H1 (cell line): ENCODE data around the gene DENND4A. TPM values are rescaled to one million over a fixed set of nuclear protein-coding genes. Genes with fewer than 3 reads are reported as not detected.
A peak's percentile ranks its signal among the peaks of the same experiment; 100 is the strongest.

Experiments
- CTCF ChIA-PET: fragments of 300-600 bp; sonication (Branson Sonifier 250); formaldehyde crosslinking; loops from one replicate; lab custom pipeline; 2021; ENCODE audit not compliant: partially characterized antibody; lab: Charles Lee
- POLR2A ChIA-PET: fragments of 300-600 bp; sonication (Branson Sonifier 250); formaldehyde crosslinking; loops from one replicate; lab custom pipeline; 2021; ENCODE audit warnings: inconsistent platforms; ENCODE audit not compliant: partially characterized antibody; lab: Charles Lee
- DNase-seq, 2 experiments: peaks; one replicate each; pipeline versions ENCODE4 v3.0.0 to v3.0.0-alpha.2; 2010 to 2022; ENCODE audit warnings: low spot score in 2 of 2, low read depth in 1 of 2, mixed read lengths in 1 of 2
- FAIRE-seq: peaks from 2 replicates; lab custom pipeline; 2011; peaks lifted over from hg19 to GRCh38; lab: Jason Lieb, UNC
- H2AFZ ChIP-seq: 2 replicates; pipeline ENCODE4 v1.8.1; 2012; ENCODE audit warnings: low read length, inconsistent platforms
- H2AK5ac ChIP-seq: 2 replicates; pipeline ENCODE4 v1.6.1; 2013; ENCODE audit warnings: low read depth, low read length
- H2BK120ac ChIP-seq: replicated peaks from 2 replicates; pipeline ENCODE3; 2013; ENCODE audit warnings: low read depth, low read length, inconsistent platforms
- H2BK12ac ChIP-seq: 2 replicates; pipeline ENCODE4 v1.6.1; 2013; ENCODE audit warnings: low read depth, low read length
- H2BK15ac ChIP-seq: 2 replicates; pipeline ENCODE4 v1.6.1; 2013; ENCODE audit warnings: low read length
- H2BK20ac ChIP-seq: 2 replicates; pipeline ENCODE4 v1.6.1; 2013; ENCODE audit warnings: low read length
- H2BK5ac ChIP-seq: 2 replicates; pipeline ENCODE4 v1.6.1; 2013; ENCODE audit warnings: low read depth, low read length
- H3K14ac ChIP-seq: 2 replicates; pipeline ENCODE4 v1.6.1; 2013; ENCODE audit warnings: inconsistent platforms; ENCODE audit not compliant: insufficient read length
- H3K18ac ChIP-seq: 2 replicates; pipeline ENCODE4 v1.6.1; 2013; ENCODE audit warnings: low read length; ENCODE audit errors: extremely low read depth
- H3K23ac ChIP-seq: 2 replicates; pipeline ENCODE4 v1.6.1; 2013; ENCODE audit warnings: inconsistent platforms; ENCODE audit not compliant: insufficient read length
- H3K23me2 ChIP-seq: 2 replicates; pipeline ENCODE4 v1.6.1; 2013; ENCODE audit warnings: low read depth, low read length
- H3K27ac ChIP-seq: 2 replicates; pipeline ENCODE4 v1.6.1; 2011; ENCODE audit warnings: low read depth, low read length, inconsistent platforms
- H3K27me3 ChIP-seq, 4 experiments: replicated peaks in 1 of 4; 1 replicate in 1 of 4; 2 replicates in 3 of 4; pipeline versions ENCODE4 v1.6.1 to v1.8.1; 2011 to 2013; ENCODE audit warnings: low read length in 3 of 4, mild to moderate bottlenecking in 3 of 4, inconsistent platforms in 2 of 4, mixed read lengths in 2 of 4, moderate library complexity in 1 of 4; ENCODE audit not compliant: control insufficient read depth in 3 of 4, insufficient read depth in 3 of 4; ENCODE audit errors: extremely low read depth in 1 of 4
- H3K36me3 ChIP-seq, 4 experiments: 2 replicates each; pipeline versions ENCODE4 v1.6.1 to v1.8.1; 2011 to 2013; ENCODE audit warnings: mild to moderate bottlenecking in 4 of 4, low read length in 3 of 4, moderate library complexity in 2 of 4, control low read depth in 1 of 4, inconsistent platforms in 1 of 4; ENCODE audit not compliant: insufficient read depth in 4 of 4, control insufficient read depth in 2 of 4
- H3K4ac ChIP-seq: replicated peaks from 2 replicates; pipeline ENCODE3; 2013; ENCODE audit warnings: low read length, low read depth, mixed read lengths, inconsistent platforms; ENCODE audit not compliant: insufficient read length
- H3K4me1 ChIP-seq, 4 experiments: replicated peaks in 1 of 4; 1 replicate in 1 of 4; 2 replicates in 3 of 4; pipeline versions ENCODE4 v1.6.1 to v1.8.1; 2011 to 2013; ENCODE audit warnings: low read length in 3 of 4, inconsistent platforms in 2 of 4, mixed read lengths in 1 of 4; ENCODE audit not compliant: insufficient read depth in 4 of 4, control insufficient read depth in 3 of 4
- H3K4me2 ChIP-seq, 2 experiments: 2 replicates each; pipeline versions ENCODE4 v1.6.1 to v1.8.1; 2011 to 2013; ENCODE audit warnings: low read depth in 2 of 2, low read length in 2 of 2, control low read depth in 1 of 2, inconsistent platforms in 1 of 2, mild to moderate bottlenecking in 1 of 2; ENCODE audit not compliant: insufficient read depth in 1 of 2
- H3K4me3 ChIP-seq, 4 experiments: fragments of 200-600, 300-600 bp in 1 of 4; sonication (generic), shearing (Covaris generic), sonication (Bioruptor Twin) in 1 of 4; 2 replicates each; pipeline versions ENCODE4 v1.5.1 to v1.8.1; 2011 to 2016; ENCODE audit warnings: low read length in 4 of 4, low read depth in 3 of 4, control low read depth in 2 of 4, inconsistent platforms in 2 of 4, mild to moderate bottlenecking in 2 of 4, mixed read lengths in 1 of 4, moderate library complexity in 1 of 4; ENCODE audit not compliant: insufficient read depth in 2 of 4; ENCODE audit errors: extremely low read depth in 1 of 4
- H3K56ac ChIP-seq: replicated peaks from 2 replicates; pipeline ENCODE3; 2013; ENCODE audit warnings: low read depth, mild to moderate bottlenecking, mixed read lengths, low read length, inconsistent platforms; ENCODE audit not compliant: insufficient read length
- H3K79me1 ChIP-seq: 2 replicates; pipeline ENCODE4 v1.6.1; 2013; ENCODE audit warnings: low read depth, low read length, control low read depth
- H3K79me2 ChIP-seq, 2 experiments: 2 replicates each; pipeline versions ENCODE4 v1.6.1 to v1.8.1; 2012 to 2013; ENCODE audit warnings: low read length in 2 of 2, mild to moderate bottlenecking in 2 of 2, inconsistent platforms in 1 of 2; ENCODE audit not compliant: insufficient read depth in 2 of 2, control insufficient read depth in 1 of 2
- H3K9ac ChIP-seq, 4 experiments: replicated peaks in 1 of 4; 1 replicate in 1 of 4; 2 replicates in 3 of 4; pipeline versions ENCODE4 v1.6.1 to v1.8.1; 2011 to 2013; ENCODE audit warnings: low read depth in 3 of 4, low read length in 3 of 4, control low read depth in 2 of 4, mild to moderate bottlenecking in 2 of 4, moderate library complexity in 2 of 4, inconsistent platforms in 1 of 4; ENCODE audit errors: extremely low read depth in 1 of 4
- H3K9me3 ChIP-seq, 2 experiments: 2 replicates each; pipeline versions ENCODE4 v1.6.1 to v1.8.1; 2012 to 2013; ENCODE audit warnings: mild to moderate bottlenecking in 2 of 2, moderate library complexity in 2 of 2, control low read depth in 1 of 2, inconsistent platforms in 1 of 2, low read depth in 1 of 2, low read length in 1 of 2, mixed read lengths in 1 of 2; ENCODE audit not compliant: insufficient read depth in 2 of 2
- H4K20me1 ChIP-seq, 2 experiments: replicated peaks in 1 of 2; 2 replicates each; pipeline versions ENCODE3 to v1.8.1; 2011 to 2013; ENCODE audit warnings: inconsistent platforms in 2 of 2, low read length in 2 of 2, mild to moderate bottlenecking in 1 of 2; ENCODE audit not compliant: insufficient read depth in 2 of 2, control insufficient read depth in 1 of 2
- H4K5ac ChIP-seq: 2 replicates; pipeline ENCODE4 v1.6.1; 2013; ENCODE audit warnings: low read length, low read depth, mixed read lengths, inconsistent platforms; ENCODE audit not compliant: insufficient read length
- H4K8ac ChIP-seq: 2 replicates; pipeline ENCODE4 v1.8.0; 2013; ENCODE audit warnings: mild to moderate bottlenecking, moderate library complexity, low read length, inconsistent platforms; ENCODE audit not compliant: insufficient read depth; ENCODE audit errors: extremely low read depth
- H4K91ac ChIP-seq: replicated peaks from 2 replicates; pipeline ENCODE3; 2013; ENCODE audit warnings: low read length, mixed read lengths, inconsistent platforms; ENCODE audit not compliant: insufficient read length
- ATF3 ChIP-seq: IDR thresholded peaks from 2 replicates; pipeline ENCODE4 v1.6.1; 2011; ENCODE audit warnings: low read depth, mild to moderate bottlenecking, low read length; ENCODE audit not compliant: insufficient read depth
- JUND ChIP-seq: IDR thresholded peaks from 2 replicates; pipeline ENCODE4 v1.6.1; 2011; ENCODE audit warnings: mild to moderate bottlenecking, improper control_type of control experiment, low read length
- KDM1A ChIP-seq: fragments of 200-600, 300-600 bp; sonication (generic); IDR thresholded peaks from 2 replicates; pipeline ENCODE4 v1.7.1; 2016; ENCODE audit warnings: mild to moderate bottlenecking, low read length, borderline replicate concordance
- KDM5A ChIP-seq: fragments of 200-600 bp; IDR thresholded peaks from 2 replicates; pipeline ENCODE4 v1.7.1; 2012; ENCODE audit warnings: mild to moderate bottlenecking, low read length, inconsistent platforms, mixed read lengths
- RBBP5 ChIP-seq: IDR thresholded peaks from 2 replicates; pipeline ENCODE4 v1.7.1; 2012; ENCODE audit warnings: low read depth, mild to moderate bottlenecking, inconsistent platforms, low read length, moderate library complexity, borderline replicate concordance
- RFX5 ChIP-seq: IDR thresholded peaks from 2 replicates; pipeline ENCODE4 v1.6.1; 2011; ENCODE audit warnings: low read depth, low read length, improper control_type of control experiment, borderline replicate concordance
- WGBS, 2 experiments: shearing (Covaris generic) in 1 of 2; methylation state at CpG; one replicate each; pipeline versions ENCODE4 v1.1.6 to v1.1.7; 2013 to 2015; ENCODE audit warnings: low lambda C conversion rate in 2 of 2, mixed read lengths in 2 of 2, inconsistent platforms in 1 of 2, low coverage in 1 of 2, missing lambda C conversion rate in 1 of 2; ENCODE audit not compliant: insufficient replicate concordance in 2 of 2, insufficient coverage in 1 of 2, insufficient read length in 1 of 2; ENCODE audit errors: extremely low coverage in 1 of 2, missing lambda C conversion rate in 1 of 2; 5-methylcytosine and 5-hydroxymethylcytosine counted together
- polyA plus RNA-seq, 7 experiments: library from polyadenylated mRNA; depleted of rRNA in 3 of 7; stranded (reverse) in 5 of 7; unstranded in 2 of 7; fragments of >200 nt in 5 of 7; fragments of 200-250 nt in 2 of 7; gene quantifications; 1 replicate in 5 of 7; 2 replicates in 1 of 7; 4 replicates in 1 of 7; pipeline versions ENCODE4 v1.2.1 to v1.2.3, GENCODE V29; 2011 to 2013; ENCODE audit warnings: missing spikeins in 2 of 7, mixed read lengths in 2 of 7
- total RNA-seq: library from RNA; stranded (reverse); fragmentation: NEBNext Ultra II Directional; extraction: Animal tissue kit (Norgen Biotek cat#: 25700); gene quantifications from 2 replicates; pipeline ENCODE4 v1.2.1, GENCODE V29; 2021

Gene DENND4A
- total and polyA plus RNA-seq, 2 of the 8 experiments (the other 6 are each of a cell fraction or from before 2014, with no cell fraction given), result 1.3 to 4.7 TPM

GRCh38 chr15:65837301-65838294 lies 45.5 kb upstream of the DENND4A start:
- Histone ChIP-seq H3K23ac (no peak overlapping the region), H3K18ac (no peak overlapping the region), H3K9ac (no peak overlapping the region), H2AK5ac (0 out of 2 replicates have a peak overlapping the region, but pooled peaks have one; percentile 4), H3K36me3 (no peaks in the 10 kb centered on the region), H3K27ac (no peak overlapping the region), H2BK12ac (no peak overlapping the region), H2BK120ac (no peak overlapping the region), H3K14ac (no peak overlapping the region), H3K56ac (no peak overlapping the region), H2AFZ (peak overlapping the region; percentile 23; the same call in 1 of the 2 replicates), H3K79me1 (no peaks in the 10 kb centered on the region), H3K4me2 (no peak overlapping the region), H3K79me2 (no peaks in the 10 kb centered on the region), H3K27me3 (no peaks in the 10 kb centered on the region), H3K4ac (no peak overlapping the region), H2BK15ac (no peak overlapping the region), H3K4me3 (no peak overlapping the region), H4K5ac (no peak overlapping the region), H2BK20ac (0 out of 2 replicates have a peak overlapping the region, but pooled peaks have one; percentile 34), H3K4me1 (peaks cover 4 to 14% (median 5%) of the 10 kb centered on the region in 4 experiments; a peak in 6 of 7 replicates), H3K23me2 (no peaks in the 10 kb centered on the region), H4K8ac (no peak overlapping the region), H4K20me1 (no peaks in the 10 kb centered on the region), H3K9me3 (no peaks in the 10 kb centered on the region), H4K91ac (no peak overlapping the region), H2BK5ac (no peak overlapping the region)
- POLR2A ChIA-PET, result interaction anchor here (0.6 to 1.6 kb wide), 3 partner anchors 32 to 227 kb away, joined by 3 to 6 read pairs (median 6); partner anchors contain the start of genes INTS14 and RAB11A
- FAIRE-seq (no peak), DNase-seq (no peak)
- 93% methylated on average over 6 of the region's 6 CpGs; no CpG with 5 or more reads in 1 of the 2 experiments for WGBS, 2 experiments
- CTCF ChIA-PET, result interaction anchor here (0.6 to 10.6 kb wide), 22 partner anchors 8 to 548 kb away, joined by 3 to 134 read pairs (median 4); partner anchors contain the start of gene RAB11A
- TF ChIP-seq RFX5 (no peak), JUND (no peak), KDM1A (no peak), ATF3 (no peak), KDM5A (no peak), RBBP5 (no peak)
